Measurements from ENCODE around the gene ALOX12. TPM values are rescaled to one million over a fixed set of nuclear protein-coding genes. Genes with fewer than 3 reads are reported as not detected.
A peak's percentile ranks its signal among the peaks of the same experiment; 100 is the strongest.

ALOX12 gene
- polyA plus RNA-seq, 1 donor (not counting 4 experiments of a cell fraction or from before 2014, with no cell fraction given) = 0.35 TPM

- Histone ChIP-seq H3K9me1 (ENCODE audit: control insufficient read depth, extremely low read depth, insufficient read depth, low read length) (peaks cover 2% of the 10 kb centered on the region), H3K9ac (ENCODE audit: control insufficient read depth, extremely low read depth, insufficient read depth, low read length) (peak within 1 kb of the TSS; percentile 73), H3K79me2 (ENCODE audit: control insufficient read depth, insufficient read depth, low read length) (peaks cover 4% of the 10 kb centered on the region), H2AFZ (ENCODE audit: control insufficient read depth, low read length) (peak within 1 kb of the TSS; percentile 87), H3K36me3 (ENCODE audit: control insufficient read depth in 2 of 2, extremely low read depth in 1 of 2, insufficient read depth in 2 of 2, low read length in 2 of 2) (no peaks in the 10 kb centered on the region), H3K27me3 (ENCODE audit: control insufficient read depth, extremely low read depth, insufficient read depth, low read length) (no peaks in the 10 kb centered on the region), H3K4me2 (ENCODE audit: control insufficient read depth, extremely low read depth, insufficient read depth, low read depth, low read length) (peak within 1 kb of the TSS; percentile 90), H3K4me3 (ENCODE audit: control insufficient read depth in 2 of 3, extremely low read depth in 1 of 3, insufficient read depth in 2 of 3, low read depth in 1 of 3, low read length in 3 of 3) (peak within 1 kb of the TSS; percentile 77 to 97 (median 85)), H3K27ac (ENCODE audit: control insufficient read depth, insufficient read depth, low read length) (peak within 1 kb of the TSS; percentile 74), H3K4me1 (ENCODE audit: control insufficient read depth, extremely low read depth, insufficient read depth, low read length) (peaks cover 10% of the 10 kb centered on the region), H4K20me1 (ENCODE audit: control insufficient read depth, extremely low read depth, insufficient read depth, low read length) (no peaks in the 10 kb centered on the region), H3K9me3 (ENCODE audit: control insufficient read depth, low read depth, low read length) (no peaks in the 10 kb centered on the region)
- TF ChIP-seq CTCF (optimal IDR thresholded peaks at IDR 0.05 in 1 of 3, IDR thresholded peaks at IDR 0.05 in 1 of 3, conservative IDR thresholded peaks at IDR 0.05 in 1 of 3; ENCODE audit: extremely low read depth in 1 of 3, insufficient read depth in 2 of 3, low read length in 3 of 3) = no peak
- no peak for TF ChIP-seq EZH2 (IDR thresholded peaks at IDR 0.05; ENCODE audit: low read length)
- dilution Hi-C loops (cut with MboI; ENCODE audit: extremely low pct_ligation_motif_present, low sequenced_read_pairs) = no loop called here
- FAIRE-seq (peak; percentile 89), DNase-seq (ENCODE audit: low read depth, low spot score) (peak; percentile 93)
These were observed 39.9 kb downstream of the ALOX12 start, which contains the start of gene SLC16A13 for GRCh38 chr17:7035591-7036368. Gene SLC16A13, plus strand, starts transcription at chr17:7036015. Its CDS starts 368 bp downstream, at chr17:7036383.

GRCh38 chr17:7038025-7038862, 42.4 kb downstream of the ALOX12 start:
- Histone ChIP-seq H3K4me1 (ENCODE audit: control insufficient read depth, extremely low read depth, insufficient read depth, low read length) (peaks cover 15% of the 10 kb centered on the region), H3K4me2 (ENCODE audit: control insufficient read depth, extremely low read depth, insufficient read depth, low read depth, low read length) (no peak overlapping the region)
- no peak for DNase-seq (ENCODE audit: low read depth, low spot score)

More at GRCh38 chr17:7038025-7038862, 42.4 kb downstream of the ALOX12 start:
- Histone ChIP-seq H3K79me2 (ENCODE audit: control insufficient read depth, insufficient read depth, low read length) (peaks cover 4% of the 10 kb centered on the region), H3K9me3 (ENCODE audit: control insufficient read depth, low read depth, low read length) (no peaks in the 10 kb centered on the region), H3K27ac (ENCODE audit: control insufficient read depth, insufficient read depth, low read length) (no peak overlapping the region), H3K9me1 (ENCODE audit: control insufficient read depth, extremely low read depth, insufficient read depth, low read length) (peaks cover 2% of the 10 kb centered on the region), H3K36me3 (ENCODE audit: control insufficient read depth in 2 of 2, extremely low read depth in 1 of 2, insufficient read depth in 2 of 2, low read length in 2 of 2) (no peaks in the 10 kb centered on the region), H3K9ac (ENCODE audit: control insufficient read depth, extremely low read depth, insufficient read depth, low read length) (no peak overlapping the region), H3K27me3 (ENCODE audit: control insufficient read depth, extremely low read depth, insufficient read depth, low read length) (peaks cover 12% of the 10 kb centered on the region), H4K20me1 (ENCODE audit: control insufficient read depth, extremely low read depth, insufficient read depth, low read length) (no peaks in the 10 kb centered on the region), H3K4me3 (ENCODE audit: control insufficient read depth in 2 of 3, extremely low read depth in 1 of 3, insufficient read depth in 2 of 3, low read depth in 1 of 3, low read length in 3 of 3) (no peak overlapping the region), H2AFZ (ENCODE audit: control insufficient read depth, low read length) (no peak overlapping the region)
- TF ChIP-seq EZH2 (IDR thresholded peaks at IDR 0.05; ENCODE audit: low read length) = no peak
- TF ChIP-seq CTCF (optimal IDR thresholded peaks at IDR 0.05 in 1 of 3, IDR thresholded peaks at IDR 0.05 in 1 of 3, conservative IDR thresholded peaks at IDR 0.05 in 1 of 3; ENCODE audit: extremely low read depth in 1 of 3, insufficient read depth in 2 of 3, low read length in 3 of 3) = no peak
- no peak for FAIRE-seq
- dilution Hi-C loops (cut with MboI; ENCODE audit: extremely low pct_ligation_motif_present, low sequenced_read_pairs) = no loop called here

Measured in keratinocyte (primary cell).